ENCODE data around the gene LRRC32. TPM values are rescaled to one million over a fixed set of nuclear protein-coding genes. Genes with fewer than 3 reads are reported as not detected.
"Not testable (repeated sequence)": the region's sequence is repeated elsewhere in the genome, so short reads cannot be mapped to it uniquely, and the experiment has no call there.

The LRRC32 gene
- total RNA-seq, 1 donor from 2014 or later = 32.5 TPM

- ATAC-seq = no peak
These were observed 13.1 kb downstream of the LRRC32 start for GRCh38 chr11:76657187-76658170.

GRCh38 chr11:76656571-76657081, 13.9 kb downstream of the LRRC32 start:
- peak; percentile 42 for DNase-seq (ENCODE audit: missing footprints)
- ATAC-seq = no peak
- intact Hi-C loops (cut with DNase I) = no loop called here

More at GRCh38 chr11:76657187-76658170, 13.1 kb downstream of the LRRC32 start:
- peak; percentile 53 for DNase-seq (ENCODE audit: missing footprints)
- intact Hi-C loops (cut with DNase I) = no loop called here

- intact Hi-C loops (cut with DNase I) = no loop called here
- ATAC-seq = no peak
- peak; percentile 53 for DNase-seq (ENCODE audit: missing footprints)
These were observed 14.5 kb downstream of the LRRC32 start for GRCh38 chr11:76656050-76656531.

- ATAC-seq (no peak), DNase-seq (ENCODE audit: missing footprints) (peak; percentile 57)
- intact Hi-C loops (cut with DNase I) = no loop called here
These were observed 15.0 kb downstream of the LRRC32 start for GRCh38 chr11:76655501-76656049.

GRCh38 chr11:76654980-76655379, 15.6 kb downstream of the LRRC32 start:
- DNase-seq (ENCODE audit: missing footprints) (peak; percentile 37), ATAC-seq (no peak)
- intact Hi-C loops (cut with DNase I) = no loop called here

GRCh38 chr11:76654298-76654851, 16.2 kb downstream of the LRRC32 start:
- DNase-seq (ENCODE audit: missing footprints) (peak; percentile 73), ATAC-seq (peak; percentile 63)
- intact Hi-C loops (cut with DNase I) = no loop called here

GRCh38 chr11:76653674-76654284, 16.8 kb downstream of the LRRC32 start:
- DNase-seq (ENCODE audit: missing footprints) (peak; percentile 75), ATAC-seq (peak; percentile 77)
- intact Hi-C loops (cut with DNase I) = no loop called here

- intact Hi-C loops (cut with DNase I) = no loop called here
- peak; percentile 37 for DNase-seq (ENCODE audit: missing footprints)
- ATAC-seq = peak; percentile 1
These were observed 17.4 kb downstream of the LRRC32 start for GRCh38 chr11:76653012-76653673.

- no peak for DNase-seq (ENCODE audit: missing footprints)
- intact Hi-C loops (cut with DNase I) = no loop called here
- no peak for ATAC-seq
These were observed 20.6 kb downstream of the LRRC32 start for GRCh38 chr11:76649851-76650372.

- ATAC-seq (no peak), DNase-seq (ENCODE audit: missing footprints) (no peak)
- intact Hi-C loops (cut with DNase I) = no loop called here
These were observed 21.5 kb downstream of the LRRC32 start for GRCh38 chr11:76649011-76649410.

- ATAC-seq = no peak
- intact Hi-C loops (cut with DNase I) = no loop called here
- DNase-seq (ENCODE audit: missing footprints) = no peak
These were observed 22.5 kb downstream of the LRRC32 start for GRCh38 chr11:76648061-76648460.

- ATAC-seq = no peak
These were observed 23.5 kb downstream of the LRRC32 start for GRCh38 chr11:76646882-76647534.

GRCh38 chr11:76644591-76644990, 26.0 kb downstream of the LRRC32 start:
- intact Hi-C loops (cut with DNase I) = no loop called here
- ATAC-seq = no peak
- no peak for DNase-seq (ENCODE audit: missing footprints)

More at GRCh38 chr11:76646882-76647534, 23.5 kb downstream of the LRRC32 start:
- no peak for DNase-seq (ENCODE audit: missing footprints)
- intact Hi-C loops (cut with DNase I) = no loop called here

GRCh38 chr11:76643711-76644110, 26.8 kb downstream of the LRRC32 start:
- intact Hi-C loops (cut with DNase I) = not testable (repeated sequence)

GRCh38 chr11:76642341-76642740, 28.2 kb downstream of the LRRC32 start:
- intact Hi-C loops (cut with DNase I) = no loop called here
- DNase-seq (ENCODE audit: missing footprints) (no peak), ATAC-seq (no peak)

More at GRCh38 chr11:76643711-76644110, 26.8 kb downstream of the LRRC32 start:
- DNase-seq (ENCODE audit: missing footprints); ATAC-seq: not testable (repeated sequence)

GRCh38 chr11:76641905-76642304, 28.6 kb downstream of the LRRC32 start:
- DNase-seq (ENCODE audit: missing footprints) = no peak
- no peak for ATAC-seq
- intact Hi-C loops (cut with DNase I) = no loop called here

- ATAC-seq (no peak), DNase-seq (ENCODE audit: missing footprints) (no peak)
- intact Hi-C loops (cut with DNase I) = no loop called here
These were observed 30.0 kb downstream of the LRRC32 start for GRCh38 chr11:76640501-76640900.

GRCh38 chr11:76639621-76640020, 30.9 kb downstream of the LRRC32 start:
- DNase-seq (ENCODE audit: missing footprints) (peak; percentile 13), ATAC-seq (no peak)
- intact Hi-C loops (cut with DNase I) = no loop called here

Data from Right ventricle myocardium inferior (tissue), 1 donor.